H1 (cell line): ENCODE data around the gene PLCB3.

Experiments used
- CHD2 ChIP-seq: IDR thresholded peaks from 2 replicates; pipeline ENCODE4 v1.6.1; 2012; ENCODE audit warnings: low read length, improper control_type of control experiment
- EZH2 ChIP-seq: fragments of 200-600 bp; sonication (generic); IDR thresholded peaks from 2 replicates; pipeline ENCODE4 v1.7.1; 2012; ENCODE audit warnings: low read depth, mild to moderate bottlenecking, moderate library complexity, low read length, inconsistent platforms; ENCODE audit not compliant: severe bottlenecking
- FOSL1 ChIP-seq: IDR thresholded peaks from 2 replicates; pipeline ENCODE4 v1.6.1; 2011; ENCODE audit warnings: mild to moderate bottlenecking, low read depth, low read length, moderate library complexity; ENCODE audit not compliant: insufficient read depth
- GABPA ChIP-seq: IDR thresholded peaks from 2 replicates; pipeline ENCODE4 v1.6.1; 2011; ENCODE audit warnings: mild to moderate bottlenecking, low read length, moderate library complexity, borderline replicate concordance; ENCODE audit not compliant: insufficient read depth
- JUN ChIP-seq: IDR thresholded peaks from 2 replicates; pipeline ENCODE4 v1.6.1; 2011; ENCODE audit warnings: low read depth, mild to moderate bottlenecking, improper control_type of control experiment, low read length
- KDM1A ChIP-seq: fragments of 200-600, 300-600 bp; sonication (generic); IDR thresholded peaks from 2 replicates; pipeline ENCODE4 v1.7.1; 2016; ENCODE audit warnings: mild to moderate bottlenecking, low read length, borderline replicate concordance
- MAFK ChIP-seq: IDR thresholded peaks from 2 replicates; pipeline ENCODE4 v1.6.1; 2012; ENCODE audit warnings: low read depth, mild to moderate bottlenecking, improper control_type of control experiment, low read length
- POLR2A ChIP-seq, 2 experiments: IDR thresholded peaks; 1 replicate in 1 of 2; 2 replicates in 1 of 2; pipeline ENCODE4 v1.6.1; 2011; ENCODE audit warnings: low read depth in 2 of 2, low read length in 2 of 2, mild to moderate bottlenecking in 2 of 2; ENCODE audit errors: control extremely low read depth in 1 of 2
- POLR2AphosphoS5 ChIP-seq: IDR thresholded peaks from 2 replicates; pipeline ENCODE4 v1.6.1; 2011; ENCODE audit warnings: low read depth, low read length
- SIN3A ChIP-seq, 2 experiments: IDR thresholded peaks in 1 of 2; conservative IDR thresholded peaks in 1 of 2; 2 replicates each; pipeline ENCODE4 v1.6.1; 2011 to 2012; ENCODE audit warnings: low read length in 2 of 2, improper control_type of control experiment in 1 of 2, low read depth in 1 of 2, mild to moderate bottlenecking in 1 of 2
- SP1 ChIP-seq: IDR thresholded peaks from 2 replicates; pipeline ENCODE4 v1.6.1; 2011; ENCODE audit warnings: low read depth, low read length
- TBP ChIP-seq: IDR thresholded peaks from 2 replicates; pipeline ENCODE4 v1.6.1; 2011; ENCODE audit warnings: low read depth, low read length, improper control_type of control experiment
- ZNF274 ChIP-seq: IDR thresholded peaks from 2 replicates; pipeline ENCODE4 v1.7.0; 2012; ENCODE audit warnings: low read length, borderline replicate concordance; ENCODE audit errors: extremely low read depth
- TF ChIP-seq, protein P1 (sequence below), 3 experiments: IDR thresholded peaks; 1 replicate in 2 of 3; 2 replicates in 1 of 3; pipeline versions ENCODE4 v1.5.1 to v1.6.1; 2011; ENCODE audit warnings: low read length in 3 of 3, mild to moderate bottlenecking in 3 of 3, inconsistent platforms in 2 of 3, low read depth in 1 of 3, moderate library complexity in 1 of 3; ENCODE audit not compliant: insufficient read depth in 1 of 3; ENCODE audit errors: control extremely low read depth in 1 of 3

DNA sequence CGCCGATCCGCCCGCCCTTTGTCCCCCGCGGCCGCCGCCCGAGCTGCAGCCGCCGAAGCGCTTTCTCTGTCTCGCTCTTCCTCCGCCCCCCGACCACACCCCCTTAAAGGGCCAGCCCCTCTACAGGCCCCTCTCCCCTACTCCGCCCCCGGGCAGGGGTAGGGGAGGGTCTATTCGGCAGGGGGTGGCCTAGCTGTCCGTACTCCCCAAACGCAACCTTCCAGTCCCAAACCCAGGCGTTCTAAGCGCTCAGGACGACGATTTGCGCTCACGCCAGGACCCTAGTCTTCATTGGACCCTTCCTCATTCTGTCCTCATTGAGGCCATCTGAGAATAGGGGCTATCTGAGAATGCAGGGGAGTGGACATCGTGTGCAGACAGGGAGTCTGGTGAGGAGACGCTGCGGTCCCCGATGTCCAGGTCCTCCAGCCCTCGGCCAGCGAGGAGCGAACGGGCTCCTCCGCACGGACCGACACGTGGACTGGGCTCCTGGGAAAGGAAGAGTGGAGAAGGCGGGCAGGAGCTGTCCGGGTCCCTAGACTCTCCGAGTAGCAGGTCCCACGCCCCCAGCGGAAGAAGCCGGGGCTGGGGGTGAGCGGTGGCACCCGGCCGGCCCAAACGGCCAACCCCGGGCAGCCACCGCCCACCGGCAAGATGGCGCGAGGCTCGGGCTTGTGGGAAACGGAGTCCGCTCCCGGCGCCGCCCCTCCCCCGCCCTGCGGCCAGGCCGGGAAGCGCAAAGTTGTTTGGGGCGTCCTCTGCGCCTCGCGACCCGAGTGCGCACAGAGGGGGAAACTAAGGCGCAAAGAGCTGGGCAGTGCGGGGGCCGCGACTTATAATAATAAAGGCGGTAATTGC is 4.2 kb upstream of the PLCB3 start, which contains the start of gene PPP1R14B:
- TF ChIP-seq, protein P1, sequence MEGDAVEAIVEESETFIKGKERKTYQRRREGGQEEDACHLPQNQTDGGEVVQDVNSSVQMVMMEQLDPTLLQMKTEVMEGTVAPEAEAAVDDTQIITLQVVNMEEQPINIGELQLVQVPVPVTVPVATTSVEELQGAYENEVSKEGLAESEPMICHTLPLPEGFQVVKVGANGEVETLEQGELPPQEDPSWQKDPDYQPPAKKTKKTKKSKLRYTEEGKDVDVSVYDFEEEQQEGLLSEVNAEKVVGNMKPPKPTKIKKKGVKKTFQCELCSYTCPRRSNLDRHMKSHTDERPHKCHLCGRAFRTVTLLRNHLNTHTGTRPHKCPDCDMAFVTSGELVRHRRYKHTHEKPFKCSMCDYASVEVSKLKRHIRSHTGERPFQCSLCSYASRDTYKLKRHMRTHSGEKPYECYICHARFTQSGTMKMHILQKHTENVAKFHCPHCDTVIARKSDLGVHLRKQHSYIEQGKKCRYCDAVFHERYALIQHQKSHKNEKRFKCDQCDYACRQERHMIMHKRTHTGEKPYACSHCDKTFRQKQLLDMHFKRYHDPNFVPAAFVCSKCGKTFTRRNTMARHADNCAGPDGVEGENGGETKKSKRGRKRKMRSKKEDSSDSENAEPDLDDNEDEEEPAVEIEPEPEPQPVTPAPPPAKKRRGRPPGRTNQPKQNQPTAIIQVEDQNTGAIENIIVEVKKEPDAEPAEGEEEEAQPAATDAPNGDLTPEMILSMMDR (IDR thresholded peaks at IDR 0.05; ENCODE audit: control extremely low read depth in 1 of 3, insufficient read depth in 1 of 3, low read depth in 1 of 3, low read length in 3 of 3): peak in 1 of 3 experiments; percentile 12; a peak in 1 of 4 replicates
- TF ChIP-seq KDM1A (no peak), MAFK (no peak), EZH2 (no peak), JUN (no peak), ZNF274 (no peak), FOSL1 (no peak), GABPA (0 out of 2 replicates have a peak, but pooled peaks have one; percentile 19), CHD2 (no peak), TBP (no peak), SIN3A (conservative IDR thresholded peaks at IDR 0.05 in 1 of 2, IDR thresholded peaks at IDR 0.05 in 1 of 2; ENCODE audit: low read depth in 1 of 2, low read length in 2 of 2) (peak in 1 of 2 experiments; percentile 92; a peak in 2 of 4 replicates), POLR2AphosphoS5 (no peak), POLR2A (IDR thresholded peaks at IDR 0.05; ENCODE audit: control extremely low read depth in 1 of 2, low read depth in 2 of 2, low read length in 2 of 2) (no peak), SP1 (peak; percentile 41; the same call in 1 of the 2 replicates)
